Peyer's patch (tissue), 4 donors: ENCODE data around the gene HSD17B14. TPM values are rescaled to one million over a fixed set of nuclear protein-coding genes. Genes with fewer than 3 reads are reported as not detected.

Source experiments
- DNase-seq, 3 donors: peaks; one replicate each; pipeline ENCODE4 v3.0.0-alpha.2; 2017 to 2019
- H3K27ac ChIP-seq, 4 donors: fragments of 200-600 bp; sonication (generic); one replicate each; pipeline ENCODE4 v1.5.1; 2016 to 2019
- H3K27me3 ChIP-seq, 2 donors: fragments of 200-600 bp; sonication (generic); one replicate each; pipeline ENCODE4 v1.5.1; 2019
- H3K36me3 ChIP-seq, 3 donors: fragments of 200-600 bp; sonication (generic); one replicate each; pipeline ENCODE4 v1.5.1; 2016 to 2019
- H3K4me1 ChIP-seq, 4 donors: fragments of 200-600 bp; sonication (generic); one replicate each; pipeline ENCODE4 v1.5.1; 2016 to 2019
- H3K4me3 ChIP-seq, 4 donors: fragments of 200-600 bp; sonication (generic); 1 replicate in 3 of 4; 2 replicates in 1 of 4; pipeline ENCODE4 v1.5.1; 2016 to 2019; ENCODE audit warnings: mild to moderate bottlenecking in 1 of 4
- H3K9me3 ChIP-seq, 4 donors: fragments of 200-600 bp; sonication (generic); one replicate each; pipeline ENCODE4 v1.5.1; 2016 to 2019; ENCODE audit warnings: mild to moderate bottlenecking in 1 of 4
- CTCF ChIP-seq, 6 experiments: fragments of 450-650 bp in 4 of 6; fragments of 200-600 bp in 2 of 6; sonication (generic) in 1 of 6; IDR thresholded peaks; one replicate each; pipeline ENCODE4 v1.5.1; 2017 to 2019; ENCODE audit warnings: antibody characterized with exemption in 6 of 6, mild to moderate bottlenecking in 3 of 6, moderate library complexity in 1 of 6
- POLR2A ChIP-seq, 2 donors: fragments of 450-650 bp; IDR thresholded peaks; one replicate each; pipeline ENCODE4 v1.5.1; 2017; ENCODE audit warnings: antibody characterized with exemption in 2 of 2, mild to moderate bottlenecking in 2 of 2, moderate library complexity in 2 of 2
- total RNA-seq, 4 donors: library from RNA; depleted of rRNA; stranded (reverse); fragments of >200 nt; gene quantifications; one replicate each; pipeline ENCODE4 v1.1.0, GENCODE V29; 2016

The HSD17B14 gene
- total RNA-seq, 4 donors from 2014 or later = 2.0 to 8.8 (median 2.8) TPM; not detected in 1

DNA sequence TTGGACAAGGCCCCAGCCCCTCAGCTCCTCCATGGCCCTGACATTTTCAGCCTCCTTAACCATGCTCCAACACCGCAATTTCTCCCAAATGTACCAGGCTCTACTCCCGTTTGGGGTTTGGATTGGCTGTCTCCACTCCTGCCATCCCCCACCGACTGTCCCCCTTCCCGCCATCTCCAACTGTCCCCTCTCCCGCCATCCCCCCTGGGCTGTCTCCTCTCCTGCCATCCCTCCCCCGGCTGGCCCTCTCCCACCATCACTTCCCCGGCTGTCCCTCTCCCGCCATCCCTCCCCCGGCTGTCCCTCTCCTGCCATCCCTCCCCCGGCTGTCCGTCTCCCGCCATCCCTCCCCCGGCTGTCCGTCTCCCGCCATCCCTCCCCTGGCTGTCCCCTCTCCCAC is 30.8 kb downstream of the HSD17B14 start:
- no peak for TF ChIP-seq CTCF (IDR thresholded peaks at IDR 0.05)
- no peak for TF ChIP-seq POLR2A (IDR thresholded peaks at IDR 0.05)
- H3K9me3 ChIP-seq = no peaks in the 10 kb centered on the region

GRCh38 chr19:48804496-48804895 is 31.8 kb downstream of the HSD17B14 start:
- Histone ChIP-seq H3K4me1 (peaks cover 0 to 13% (median 0%) of the 10 kb centered on the region in 4 donors), H3K36me3 (no peaks in the 10 kb centered on the region), H3K27me3 (no peaks in the 10 kb centered on the region), H3K27ac (no peak overlapping the region), H3K4me3 (no peak overlapping the region), H3K9me3 (no peaks in the 10 kb centered on the region)
- no peak for TF ChIP-seq CTCF (IDR thresholded peaks at IDR 0.05)
- TF ChIP-seq POLR2A (IDR thresholded peaks at IDR 0.05) = no peak
- DNase-seq = no peak

More for the DNA sequence above, 30.8 kb downstream of the HSD17B14 start:
- no peak for DNase-seq
- Histone ChIP-seq H3K27ac (no peak overlapping the region), H3K4me3 (no peak overlapping the region), H3K27me3 (no peaks in the 10 kb centered on the region), H3K36me3 (no peaks in the 10 kb centered on the region), H3K4me1 (peaks cover 0 to 23% (median 3%) of the 10 kb centered on the region in 4 donors)

- Histone ChIP-seq H3K9me3 (no peaks in the 10 kb centered on the region), H3K36me3 (no peaks in the 10 kb centered on the region), H3K4me1 (peaks cover 0 to 3% (median 0%) of the 10 kb centered on the region in 4 donors), H3K27ac (no peak overlapping the region), H3K27me3 (no peaks in the 10 kb centered on the region), H3K4me3 (no peak overlapping the region)
- TF ChIP-seq POLR2A (IDR thresholded peaks at IDR 0.05) = no peak
- TF ChIP-seq CTCF (IDR thresholded peaks at IDR 0.05) = no peak
- no peak for DNase-seq
Observed at GRCh38 chr19:48802623-48803022, 33.7 kb downstream of the HSD17B14 start.

GRCh38 chr19:48799358-48800300 is 36.7 kb downstream of the HSD17B14 start:
- no peak for TF ChIP-seq CTCF (IDR thresholded peaks at IDR 0.05)
- TF ChIP-seq POLR2A (IDR thresholded peaks at IDR 0.05) = no peak
- DNase-seq = no peak
- no peaks in the 10 kb centered on the region for H3K9me3 ChIP-seq
- no peaks in the 10 kb centered on the region for H3K36me3 ChIP-seq
- no peak overlapping the region for H3K27ac ChIP-seq
- no peak overlapping the region for H3K4me3 ChIP-seq
- peaks cover 0 to 12% (median 2%) of the 10 kb centered on the region in 4 donors for H3K4me1 ChIP-seq
- H3K27me3 ChIP-seq = no peaks in the 10 kb centered on the region

GRCh38 chr19:48798937-48799336 is 37.4 kb downstream of the HSD17B14 start:
- Histone ChIP-seq H3K9me3 (no peaks in the 10 kb centered on the region), H3K36me3 (no peaks in the 10 kb centered on the region), H3K4me1 (peaks cover 0 to 14% (median 2%) of the 10 kb centered on the region in 4 donors), H3K27ac (no peak overlapping the region), H3K4me3 (no peak overlapping the region), H3K27me3 (no peaks in the 10 kb centered on the region)
- TF ChIP-seq CTCF (IDR thresholded peaks at IDR 0.05) = no peak
- no peak for TF ChIP-seq POLR2A (IDR thresholded peaks at IDR 0.05)
- no peak for DNase-seq
